Endothelial cell of umbilical vein (primary cell): ENCODE results near the gene CRIM1. TPM values are rescaled to one million over a fixed set of nuclear protein-coding genes. Genes with fewer than 3 reads are reported as not detected.

Source experiments
- BruUV-seq: library from RNA; stranded (reverse); fragments of 400-500 nt; replicated peaks from 2 replicates; lab custom pipeline; 2021; lab: Mats Ljungman, UMichigan
- CTCF ChIA-PET: fragments of 300-600, 350-600 bp; sonication (Branson Sonifier 250); formaldehyde crosslinking; loops from one replicate; lab custom pipeline; 2021; ENCODE audit warnings: antibody characterized with exemption, inconsistent platforms; lab: Charles Lee
- POLR2A ChIA-PET: fragments of 300-600, 350-600 bp; sonication (Branson Sonifier 250); formaldehyde crosslinking; loops from one replicate; lab custom pipeline; 2021; ENCODE audit warnings: antibody characterized with exemption, inconsistent platforms; lab: Charles Lee
- DNase-seq: peaks from one replicate; pipeline ENCODE4 v3.0.0-alpha.2; 2011; ENCODE audit warnings: low read depth, low spot score
- FAIRE-seq: peaks from 2 replicates; lab custom pipeline; 2011; peaks lifted over from hg19 to GRCh38; lab: Jason Lieb, UNC
- H2AFZ ChIP-seq: 2 replicates; pipeline ENCODE4 v1.6.0; 2012; ENCODE audit warnings: low read depth, low read length, control low read depth, inconsistent platforms
- H3K27ac ChIP-seq: 2 replicates; pipeline ENCODE4 v1.5.1; 2011; ENCODE audit warnings: low read depth, mild to moderate bottlenecking, control low read depth, low read length, moderate library complexity; ENCODE audit not compliant: insufficient read depth
- H3K27me3 ChIP-seq, 2 experiments: 2 replicates each; pipeline versions ENCODE4 v1.6.0 to v1.6.1; 2011; ENCODE audit warnings: low read length in 2 of 2, mixed read lengths in 1 of 2; ENCODE audit not compliant: control insufficient read depth in 2 of 2, insufficient read depth in 2 of 2
- H3K36me3 ChIP-seq, 2 experiments: 2 replicates in 1 of 2; 3 replicates in 1 of 2; pipeline ENCODE4 v1.5.1; 2011; ENCODE audit warnings: low read length in 2 of 2, mild to moderate bottlenecking in 1 of 2, moderate library complexity in 1 of 2; ENCODE audit not compliant: control insufficient read depth in 2 of 2, insufficient read depth in 2 of 2; ENCODE audit errors: extremely low read depth in 1 of 2
- H3K4me1 ChIP-seq: 3 replicates; pipeline ENCODE4 v1.5.1; 2011; ENCODE audit warnings: mild to moderate bottlenecking, low read length; ENCODE audit not compliant: control insufficient read depth, insufficient read depth; ENCODE audit errors: extremely low read depth
- H3K4me2 ChIP-seq: 2 replicates; pipeline ENCODE4 v1.6.1; 2011; ENCODE audit warnings: low read length, control low read depth, mixed read lengths; ENCODE audit not compliant: insufficient read depth
- H3K4me3 ChIP-seq, 3 experiments: fragments of 200-600 bp in 1 of 3; sonication (generic), shearing (Covaris generic) in 1 of 3; replicated peaks in 1 of 3; 2 replicates each; pipeline ENCODE4 v1.5.1; 2011 to 2016; ENCODE audit warnings: control low read depth in 3 of 3, low read length in 3 of 3, mild to moderate bottlenecking in 2 of 3, inconsistent platforms in 1 of 3, low read depth in 1 of 3, moderate library complexity in 1 of 3; ENCODE audit not compliant: insufficient read depth in 1 of 3
- H3K79me2 ChIP-seq: 2 replicates; pipeline ENCODE4 v1.6.0; 2012; ENCODE audit warnings: low read length, inconsistent platforms; ENCODE audit not compliant: control insufficient read depth, insufficient read depth
- H3K9ac ChIP-seq: replicated peaks from 2 replicates; pipeline ENCODE3; 2011; ENCODE audit warnings: low read length, control low read depth; ENCODE audit not compliant: insufficient read depth; ENCODE audit errors: extremely low read depth
- H3K9me1 ChIP-seq: replicated peaks from 3 replicates; pipeline ENCODE4 v1.6.0; 2011; ENCODE audit warnings: mild to moderate bottlenecking, low read length; ENCODE audit not compliant: control insufficient read depth, insufficient read depth; ENCODE audit errors: extremely low read depth
- H3K9me3 ChIP-seq: replicated peaks from 2 replicates; pipeline ENCODE4 v1.5.1; 2012; ENCODE audit warnings: low read length, inconsistent platforms; ENCODE audit not compliant: control insufficient read depth, insufficient read depth
- H4K20me1 ChIP-seq: replicated peaks from 2 replicates; pipeline ENCODE3; 2011; ENCODE audit warnings: mild to moderate bottlenecking, low read length; ENCODE audit not compliant: control insufficient read depth, insufficient read depth; ENCODE audit errors: extremely low read depth
- CTCF ChIP-seq, 2 donors: IDR thresholded peaks; 1 replicate in 1 of 2; 2 replicates in 1 of 2; pipeline ENCODE4 v1.5.1; 2011; ENCODE audit warnings: low read length in 2 of 2, mild to moderate bottlenecking in 2 of 2, moderate library complexity in 2 of 2, control low read depth in 1 of 2, inconsistent platforms in 1 of 2, low read depth in 1 of 2; ENCODE audit not compliant: insufficient read depth in 1 of 2; ENCODE audit errors: extremely low read depth in 1 of 2
- EZH2 ChIP-seq: IDR thresholded peaks from 2 replicates; pipeline ENCODE4 v1.6.1; 2012; ENCODE audit warnings: borderline replicate concordance, low read depth, mild to moderate bottlenecking, moderate library complexity, low read length, inconsistent platforms; ENCODE audit not compliant: severe bottlenecking
- FOS ChIP-seq: IDR thresholded peaks from 2 replicates; pipeline ENCODE4 v1.6.1; 2011; ENCODE audit warnings: mild to moderate bottlenecking, low read length, moderate library complexity, borderline replicate concordance; ENCODE audit not compliant: insufficient read depth
- GATA2 ChIP-seq: IDR thresholded peaks from 2 replicates; pipeline ENCODE4 v1.7.0; 2011; ENCODE audit warnings: low read depth, mild to moderate bottlenecking, moderate library complexity, mixed read lengths, low read length; ENCODE audit not compliant: insufficient read length, insufficient read depth
- JUN ChIP-seq: IDR thresholded peaks from 2 replicates; pipeline ENCODE4 v1.6.1; 2011; ENCODE audit warnings: borderline replicate concordance, low read depth; ENCODE audit not compliant: insufficient read length, insufficient read depth
- MAX ChIP-seq: IDR thresholded peaks from 2 replicates; pipeline ENCODE4 v1.6.1; 2011; ENCODE audit not compliant: insufficient read depth, insufficient read length
- MYC ChIP-seq: IDR thresholded peaks from one replicate; pipeline ENCODE4 v1.6.1; 2011; ENCODE audit warnings: mild to moderate bottlenecking, low read depth, low read length
- POLR2A ChIP-seq: IDR thresholded peaks from 2 replicates; pipeline ENCODE4 v1.6.1; 2012; ENCODE audit warnings: low read depth, mild to moderate bottlenecking, control low read depth, low read length
- POLR2AphosphoS5 ChIP-seq: IDR thresholded peaks from 2 replicates; pipeline ENCODE4 v1.6.1; 2012; ENCODE audit warnings: low read depth, mild to moderate bottlenecking, control low read depth, low read length, moderate library complexity; ENCODE audit not compliant: insufficient read depth
- dilution Hi-C: fragments of 300-500 bp; cut with MboI; formaldehyde crosslinking; loops from one replicate; pipeline ENCODE4 v1.15.0; 2019; ENCODE audit warnings: low sequenced_read_pairs; ENCODE audit not compliant: extremely low pct_ligation_motif_present
- intact Hi-C: fragments of 100-400 bp; cut with micrococcal nuclease; formaldehyde crosslinking; loops from one replicate; pipeline ENCODE4 v1.10.0; 2022
- polyA plus RNA-seq, 4 experiments: library from polyadenylated mRNA; depleted of rRNA in 3 of 4; stranded (reverse) in 3 of 4; unstranded in 1 of 4; fragments of >200 nt; gene quantifications; 2 replicates each; pipeline versions ENCODE4 v1.2.1 to v1.2.3, GENCODE V29; 2011 to 2012; ENCODE audit warnings: missing spikeins in 1 of 4
- total RNA-seq: library from RNA; stranded (reverse); gene quantifications from 2 replicates; pipeline ENCODE4 v1.2.3, GENCODE V29; 2021

CRIM1 gene
- total and polyA plus RNA-seq, 2 donors (not counting 3 experiments of a cell fraction or from before 2014, with no cell fraction given) = 422 to 649 TPM

GRCh38 chr2:36539631-36540030, 184.1 kb downstream of the CRIM1 start:
- Histone ChIP-seq H2AFZ (no peak overlapping the region), H3K9me1 (no peaks in the 10 kb centered on the region), H3K4me1 (peaks cover 70% of the 10 kb centered on the region), H3K79me2 (peaks cover 3% of the 10 kb centered on the region), H4K20me1 (no peaks in the 10 kb centered on the region), H3K27me3 (no peaks in the 10 kb centered on the region), H3K9me3 (no peaks in the 10 kb centered on the region), H3K4me3 (no peak overlapping the region), H3K36me3 (peaks cover 28 to 51% of the 10 kb centered on the region in 2 experiments), H3K9ac (no peak overlapping the region), H3K27ac (no peak overlapping the region), H3K4me2 (no peak overlapping the region)
- TF ChIP-seq FOS (no peak), MAX (no peak), POLR2AphosphoS5 (no peak)
- BruUV-seq = no TSS peak
- POLR2A ChIA-PET = no interaction called here
- FAIRE-seq = no peak
- DNase-seq = no peak
- CTCF ChIA-PET = interaction anchor here (1.0 to 2.4 kb wide), 3 partner anchors 9 to 125 kb away, joined by 3 to 8 read pairs (median 5); no protein-coding TSS in a partner anchor
- intact Hi-C loops = no loop called here
- dilution Hi-C loops = no loop called here

- intact Hi-C loops = no loop called here
- FAIRE-seq (no peak), DNase-seq (no peak)
- Histone ChIP-seq H3K4me1 (peaks cover 76% of the 10 kb centered on the region), H4K20me1 (no peaks in the 10 kb centered on the region), H2AFZ (no peak overlapping the region), H3K79me2 (peaks cover 6% of the 10 kb centered on the region), H3K9me1 (no peaks in the 10 kb centered on the region), H3K27me3 (no peaks in the 10 kb centered on the region), H3K36me3 (peaks cover 28 to 60% of the 10 kb centered on the region in 2 experiments), H3K27ac (peak overlapping the region; percentile 79), H3K4me3 (no peak overlapping the region), H3K9ac (peak overlapping the region; percentile 17), H3K4me2 (peak overlapping the region; percentile 36), H3K9me3 (no peaks in the 10 kb centered on the region)
- no peak for TF ChIP-seq MYC
- no peak for TF ChIP-seq EZH2
- TF ChIP-seq JUN = no peak
- no peak for TF ChIP-seq POLR2A
- TF ChIP-seq GATA2 = no peak
- no peak for TF ChIP-seq FOS
- no peak for TF ChIP-seq CTCF (IDR thresholded peaks at IDR 0.05; ENCODE audit: extremely low read depth in 1 of 2, insufficient read depth in 1 of 2, low read depth in 1 of 2, low read length in 2 of 2)
- no peak for TF ChIP-seq POLR2AphosphoS5
- no peak for TF ChIP-seq MAX
- ChIA-PET POLR2A (no interaction called here), CTCF (interaction anchor here (0.8 to 3.8 kb wide), 9 partner anchors 13 to 190 kb away, joined by 3 to 31 read pairs (median 4); no protein-coding TSS in a partner anchor)
- dilution Hi-C loops = no loop called here
- TSS peak; percentile 74 for BruUV-seq
These were observed 185.6 kb downstream of the CRIM1 start for GRCh38 chr2:36540986-36541754.
